Panc1 (cell line): ENCODE measurements around the gene SENP5. TPM values are rescaled to one million over a fixed set of nuclear protein-coding genes. Genes with fewer than 3 reads are reported as not detected.

Experiments used
- ATAC-seq: fragments of 200-7000 bp; cut with Tn5 transposase; 2 replicates; pipeline ENCODE4 v1.9.1; 2020; ENCODE audit warnings: mild to moderate bottlenecking, moderate library complexity
- BruUV-seq: library from RNA; stranded (reverse); fragments of 400-500 nt; replicated peaks from 2 replicates; lab custom pipeline; 2021; lab: Mats Ljungman, UMichigan
- CTCF ChIA-PET: fragments of 300-600 bp; sonication (Branson Sonifier 250); formaldehyde crosslinking; loops from one replicate; lab custom pipeline; 2022; ENCODE audit warnings: antibody characterized with exemption; lab: Charles Lee
- POLR2A ChIA-PET: fragments of 300-600 bp; sonication (Branson Sonifier 250); formaldehyde crosslinking; loops from one replicate; lab custom pipeline; 2022; ENCODE audit warnings: antibody characterized with exemption; lab: Charles Lee
- DNase-seq: peaks from one replicate; pipeline ENCODE4 v3.0.0-alpha.2; 2010; ENCODE audit warnings: low read depth, low spot score
- H3K27ac ChIP-seq: 2 replicates; pipeline ENCODE4 v1.5.1; 2011; ENCODE audit warnings: mild to moderate bottlenecking, low read length, inconsistent platforms
- H3K27me3 ChIP-seq: fragments of 200-500 bp; sonication (Bioruptor generic); 2 replicates; pipeline ENCODE4 v1.6.0; 2014; ENCODE audit warnings: low read length, inconsistent platforms; ENCODE audit not compliant: control insufficient read depth, insufficient read depth
- H3K36me3 ChIP-seq: fragments of 200-500 bp; sonication (Bioruptor generic); 2 replicates; pipeline ENCODE4 v1.5.1; 2014; ENCODE audit warnings: inconsistent platforms, mild to moderate bottlenecking, low read length, moderate library complexity; ENCODE audit not compliant: control insufficient read depth, insufficient read depth
- H3K4me1 ChIP-seq: 2 replicates; pipeline ENCODE4 v1.5.1; 2011; ENCODE audit warnings: inconsistent platforms, mild to moderate bottlenecking, low read length, moderate library complexity; ENCODE audit not compliant: control insufficient read depth, insufficient read depth
- H3K4me3 ChIP-seq, 2 experiments: 2 replicates each; pipeline ENCODE4 v1.5.1; 2011 to 2012; ENCODE audit warnings: low read depth in 2 of 2, low read length in 2 of 2, mild to moderate bottlenecking in 2 of 2, inconsistent platforms in 1 of 2, moderate library complexity in 1 of 2
- H3K9me3 ChIP-seq: fragments of 200-500 bp; sonication (Bioruptor generic); 2 replicates; pipeline ENCODE4 v1.5.1; 2014; ENCODE audit warnings: low read depth, mild to moderate bottlenecking, inconsistent platforms, low read length, moderate library complexity; ENCODE audit not compliant: control insufficient read depth, insufficient read depth
- POLR2AphosphoS5 ChIP-seq: IDR thresholded peaks from 2 replicates; pipeline ENCODE4 v1.6.1; 2012; ENCODE audit warnings: mild to moderate bottlenecking, low read depth, low read length, moderate library complexity
- SIN3A ChIP-seq: IDR thresholded peaks from 2 replicates; pipeline ENCODE4 v1.6.1; 2012; ENCODE audit warnings: low read depth, mild to moderate bottlenecking, low read length, moderate library complexity, borderline replicate concordance; ENCODE audit not compliant: insufficient read depth
- TCF7L2 ChIP-seq: IDR thresholded peaks from 2 replicates; pipeline ENCODE4 v1.6.1; 2011; ENCODE audit warnings: mild to moderate bottlenecking, low read depth, low read length, inconsistent platforms
- in situ Hi-C: cut with HindIII; loops from 2 replicates; pipeline ENCODE4 v1.10.0; 2016; ENCODE audit warnings: low sequenced_read_pairs, low pct_unique_long_range_greater_than_20kb
- intact Hi-C: fragments of 100-400 bp; cut with micrococcal nuclease; formaldehyde crosslinking; loops from one replicate; pipeline ENCODE4 v1.10.0; 2022; ENCODE audit not compliant: unreplicated experiment
- total RNA-seq: library from RNA; stranded (reverse); gene quantifications from one replicate; pipeline ENCODE4 v1.2.1, GENCODE V29; 2021; ENCODE audit not compliant: unreplicated experiment
- TF ChIP-seq, protein P1 (sequence below): fragments of 450-650 bp; IDR thresholded peaks from 2 replicates; pipeline ENCODE4 v1.5.1; 2017; ENCODE audit warnings: mild to moderate bottlenecking
- TF ChIP-seq, protein P2 (sequence below), 2 experiments: IDR thresholded peaks; 2 replicates each; pipeline ENCODE4 v1.6.1; 2011 to 2012; ENCODE audit warnings: low read depth in 2 of 2, control low read depth in 1 of 2, low read length in 1 of 2, mild to moderate bottlenecking in 1 of 2, moderate library complexity in 1 of 2; ENCODE audit not compliant: insufficient read depth in 1 of 2

The SENP5 gene
- total RNA-seq, 1 experiment from 2014 or later: 40.0 TPM

DNA sequence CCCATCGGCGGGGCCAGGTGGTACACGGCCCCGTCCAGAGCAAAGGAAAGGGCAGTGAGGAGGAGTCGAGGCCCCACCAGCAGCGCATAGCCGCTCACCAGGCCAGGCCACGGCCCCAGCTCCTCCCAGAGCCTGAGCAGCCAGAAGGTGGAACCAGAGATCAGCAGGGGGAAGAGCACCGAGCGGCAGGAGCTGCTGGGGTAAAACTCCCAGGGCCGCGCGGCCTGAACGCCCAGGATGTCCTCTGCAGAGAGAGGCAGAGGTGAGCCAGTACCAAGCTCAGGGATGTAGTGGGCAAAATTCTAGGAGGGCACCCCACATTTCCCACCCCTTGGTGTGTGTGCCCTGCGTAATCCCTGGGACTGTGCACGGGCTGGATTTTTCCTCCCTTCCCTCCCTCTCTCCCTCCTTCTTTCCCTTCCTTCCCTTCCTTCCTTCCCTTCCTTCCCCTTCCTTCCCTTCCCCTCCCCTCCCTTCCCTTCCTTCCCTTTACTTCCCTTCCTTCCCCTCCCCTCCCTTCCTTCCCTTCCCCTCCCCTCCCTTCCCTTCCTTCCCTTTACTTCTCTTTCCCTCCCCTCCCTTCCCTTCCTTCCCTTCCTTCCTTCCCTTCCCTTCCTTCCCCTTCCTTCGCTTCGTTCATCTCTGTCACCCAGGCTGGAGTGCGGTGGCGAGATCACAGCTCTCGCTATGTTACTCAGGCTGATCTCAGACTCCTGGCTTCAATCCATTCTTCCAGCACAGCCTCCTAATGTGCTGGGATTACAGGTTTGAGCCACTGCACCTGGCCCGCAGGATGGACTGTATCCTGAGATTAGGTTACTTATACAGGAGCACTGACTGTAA lies 80.9 kb downstream of the SENP5 start:
- H3K27ac ChIP-seq: no peak overlapping the region
- ATAC-seq (peak; percentile 71), DNase-seq (no peak)
- TF ChIP-seq POLR2AphosphoS5 (no peak), SIN3A (no peak)
- TF ChIP-seq, protein P1, sequence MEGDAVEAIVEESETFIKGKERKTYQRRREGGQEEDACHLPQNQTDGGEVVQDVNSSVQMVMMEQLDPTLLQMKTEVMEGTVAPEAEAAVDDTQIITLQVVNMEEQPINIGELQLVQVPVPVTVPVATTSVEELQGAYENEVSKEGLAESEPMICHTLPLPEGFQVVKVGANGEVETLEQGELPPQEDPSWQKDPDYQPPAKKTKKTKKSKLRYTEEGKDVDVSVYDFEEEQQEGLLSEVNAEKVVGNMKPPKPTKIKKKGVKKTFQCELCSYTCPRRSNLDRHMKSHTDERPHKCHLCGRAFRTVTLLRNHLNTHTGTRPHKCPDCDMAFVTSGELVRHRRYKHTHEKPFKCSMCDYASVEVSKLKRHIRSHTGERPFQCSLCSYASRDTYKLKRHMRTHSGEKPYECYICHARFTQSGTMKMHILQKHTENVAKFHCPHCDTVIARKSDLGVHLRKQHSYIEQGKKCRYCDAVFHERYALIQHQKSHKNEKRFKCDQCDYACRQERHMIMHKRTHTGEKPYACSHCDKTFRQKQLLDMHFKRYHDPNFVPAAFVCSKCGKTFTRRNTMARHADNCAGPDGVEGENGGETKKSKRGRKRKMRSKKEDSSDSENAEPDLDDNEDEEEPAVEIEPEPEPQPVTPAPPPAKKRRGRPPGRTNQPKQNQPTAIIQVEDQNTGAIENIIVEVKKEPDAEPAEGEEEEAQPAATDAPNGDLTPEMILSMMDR: no peak; the same call in 1 of the 2 replicates
- H3K36me3 ChIP-seq: no peaks in the 10 kb centered on the region
- no peaks in the 10 kb centered on the region for H3K9me3 ChIP-seq
- no peaks in the 10 kb centered on the region for H3K27me3 ChIP-seq
- ChIA-PET CTCF (interaction anchor here (0.7 to 0.8 kb wide), 2 partner anchors 162 to 347 kb away, joined by 3 to 20 read pairs; no protein-coding TSS in a partner anchor), POLR2A (no interaction called here)
- H3K4me1 ChIP-seq: 0 out of 2 replicates have a peak, but pooled peaks cover 2% of the 10 kb centered on the region
- intact Hi-C loops: no loop called here
- no peak overlapping the region for H3K4me3 ChIP-seq
- in situ Hi-C loops: no loop called here
- BruUV-seq: no TSS peak

DNA sequence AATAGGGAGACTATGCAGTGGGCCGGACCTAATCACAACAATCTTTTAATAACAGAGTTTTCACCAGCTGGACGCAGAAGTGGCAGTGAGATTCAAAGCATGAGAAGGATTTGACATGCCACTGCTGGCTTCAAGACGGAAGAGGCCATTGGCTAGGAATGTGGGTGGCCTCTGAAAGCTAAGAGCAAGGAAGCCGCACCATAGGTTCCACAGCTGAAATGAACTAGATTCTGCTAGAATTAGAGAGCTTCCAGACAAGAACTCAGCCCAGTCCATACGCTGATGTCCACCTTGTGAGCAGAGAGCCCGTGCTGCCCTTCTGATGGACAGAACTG lies 81.5 kb downstream of the SENP5 start:
- BruUV-seq: no TSS peak
- in situ Hi-C loops: no loop called here

More for the DNA sequence above, 81.5 kb downstream of the SENP5 start:
- H3K36me3 ChIP-seq: no peaks in the 10 kb centered on the region
- no peaks in the 10 kb centered on the region for H3K27me3 ChIP-seq
- DNase-seq: no peak
- TF ChIP-seq TCF7L2: no peak
- no peak for TF ChIP-seq SIN3A
- TF ChIP-seq, protein P1: no peak
- no peak for TF ChIP-seq POLR2AphosphoS5
- TF ChIP-seq, protein P2, sequence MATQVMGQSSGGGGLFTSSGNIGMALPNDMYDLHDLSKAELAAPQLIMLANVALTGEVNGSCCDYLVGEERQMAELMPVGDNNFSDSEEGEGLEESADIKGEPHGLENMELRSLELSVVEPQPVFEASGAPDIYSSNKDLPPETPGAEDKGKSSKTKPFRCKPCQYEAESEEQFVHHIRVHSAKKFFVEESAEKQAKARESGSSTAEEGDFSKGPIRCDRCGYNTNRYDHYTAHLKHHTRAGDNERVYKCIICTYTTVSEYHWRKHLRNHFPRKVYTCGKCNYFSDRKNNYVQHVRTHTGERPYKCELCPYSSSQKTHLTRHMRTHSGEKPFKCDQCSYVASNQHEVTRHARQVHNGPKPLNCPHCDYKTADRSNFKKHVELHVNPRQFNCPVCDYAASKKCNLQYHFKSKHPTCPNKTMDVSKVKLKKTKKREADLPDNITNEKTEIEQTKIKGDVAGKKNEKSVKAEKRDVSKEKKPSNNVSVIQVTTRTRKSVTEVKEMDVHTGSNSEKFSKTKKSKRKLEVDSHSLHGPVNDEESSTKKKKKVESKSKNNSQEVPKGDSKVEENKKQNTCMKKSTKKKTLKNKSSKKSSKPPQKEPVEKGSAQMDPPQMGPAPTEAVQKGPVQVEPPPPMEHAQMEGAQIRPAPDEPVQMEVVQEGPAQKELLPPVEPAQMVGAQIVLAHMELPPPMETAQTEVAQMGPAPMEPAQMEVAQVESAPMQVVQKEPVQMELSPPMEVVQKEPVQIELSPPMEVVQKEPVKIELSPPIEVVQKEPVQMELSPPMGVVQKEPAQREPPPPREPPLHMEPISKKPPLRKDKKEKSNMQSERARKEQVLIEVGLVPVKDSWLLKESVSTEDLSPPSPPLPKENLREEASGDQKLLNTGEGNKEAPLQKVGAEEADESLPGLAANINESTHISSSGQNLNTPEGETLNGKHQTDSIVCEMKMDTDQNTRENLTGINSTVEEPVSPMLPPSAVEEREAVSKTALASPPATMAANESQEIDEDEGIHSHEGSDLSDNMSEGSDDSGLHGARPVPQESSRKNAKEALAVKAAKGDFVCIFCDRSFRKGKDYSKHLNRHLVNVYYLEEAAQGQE (IDR thresholded peaks at IDR 0.05; ENCODE audit: insufficient read depth in 1 of 2, low read depth in 2 of 2, low read length in 1 of 2): no peak
- no peak overlapping the region for H3K4me3 ChIP-seq
- CTCF ChIA-PET: interaction anchor here (0.7 to 0.8 kb wide), 3 partner anchors 162 to 346 kb away, joined by 3 to 20 read pairs (median 5); no protein-coding TSS in a partner anchor
- H3K27ac ChIP-seq: no peak overlapping the region
- no peak for ATAC-seq
- intact Hi-C loops: no loop called here
- POLR2A ChIA-PET: no interaction called here
- H3K9me3 ChIP-seq: no peaks in the 10 kb centered on the region
- H3K4me1 ChIP-seq: no peaks in the 10 kb centered on the region
